Stimulated activated CD4-positive, alpha-beta T cell treated with anti-CD3 and anti-CD28 coated beads, Interleukin-2, amount 100 ng/mL, for 48 hours (primary cell): ENCODE data around the gene RTN3.

Experiments used
- DNase-seq, 2 donors: peaks; one replicate each; pipeline ENCODE4 v3.0.0-alpha.2; 2020

The RTN3 gene

GRCh38 chr11:63745304-63746170 lies 64.2 kb downstream of the RTN3 start:
- DNase-seq: no peak

GRCh38 chr11:63747011-63747410 lies 65.7 kb downstream of the RTN3 start:
- DNase-seq: no peak

GRCh38 chr11:63749624-63750023 lies 68.3 kb downstream of the RTN3 start:
- DNase-seq: no peak

GRCh38 chr11:63756919-63757761 lies 75.8 kb downstream of the RTN3 start:
- no peak for DNase-seq

- no peak for DNase-seq
Measured at GRCh38 chr11:63760487-63761079, 79.3 kb downstream of the RTN3 start.

GRCh38 chr11:63761188-63761587 lies 79.9 kb downstream of the RTN3 start:
- no peak for DNase-seq

- DNase-seq: no peak
Measured at GRCh38 chr11:63761931-63762653, 80.8 kb downstream of the RTN3 start.

- no peak for DNase-seq
Measured at GRCh38 chr11:63762654-63763495, 81.6 kb downstream of the RTN3 start.

- DNase-seq: no peak
Measured at GRCh38 chr11:63763496-63764339, 82.4 kb downstream of the RTN3 start.

GRCh38 chr11:63764340-63764678 lies 83.0 kb downstream of the RTN3 start:
- no peak for DNase-seq

- DNase-seq: no peak
Measured at GRCh38 chr11:63764679-63765647, 83.7 kb downstream of the RTN3 start.

- no peak for DNase-seq
Measured at GRCh38 chr11:63765688-63766241, 84.5 kb downstream of the RTN3 start.

GRCh38 chr11:63766531-63767235 lies 85.4 kb downstream of the RTN3 start:
- DNase-seq: no peak

- DNase-seq: no peak
Measured at GRCh38 chr11:63767267-63767564, 85.9 kb downstream of the RTN3 start.

- peak; percentile 21 to 32 for DNase-seq
Measured at GRCh38 chr11:63767565-63768236, 86.4 kb downstream of the RTN3 start.

- peak; percentile 50 to 64 for DNase-seq
Measured at GRCh38 chr11:63768237-63769041, 87.1 kb downstream of the RTN3 start, which contains the start of gene ZFTA. TSS of gene ZFTA (minus strand) at chr11:63768775. CDS start at chr11:63768622, 153 bp downstream.

GRCh38 chr11:63769042-63769713 lies 87.9 kb downstream of the RTN3 start:
- DNase-seq: peak in 1 of 2 donors; percentile 7
